HG03139 (cell line): ENCODE results near the gene ERC2.

ENCODE experiments used
- ATAC-seq: cut with Tn5 transposase; IDR thresholded peaks from one replicate; pipeline ENCODE4 v1.9.1; 2021; ENCODE audit not compliant: unreplicated experiment

The ERC2 gene

GRCh38 chr3:56428667-56429066 lies 39.6 kb downstream of the ERC2 start:
- ATAC-seq = no peak

GRCh38 chr3:56424885-56425284 lies 43.4 kb downstream of the ERC2 start:
- ATAC-seq = no peak

- ATAC-seq = no peak
Observed at GRCh38 chr3:56424336-56424735, 43.9 kb downstream of the ERC2 start.

GRCh38 chr3:56423661-56424099 lies 44.6 kb downstream of the ERC2 start:
- ATAC-seq = no peak

GRCh38 chr3:56422316-56422715 lies 46.0 kb downstream of the ERC2 start:
- ATAC-seq = no peak

GRCh38 chr3:56421205-56421604 lies 47.1 kb downstream of the ERC2 start:
- ATAC-seq = no peak

GRCh38 chr3:56415652-56416051 lies 52.6 kb downstream of the ERC2 start:
- no peak for ATAC-seq

GRCh38 chr3:56413911-56414310 lies 54.4 kb downstream of the ERC2 start:
- no peak for ATAC-seq

GRCh38 chr3:56411166-56411565 lies 57.1 kb downstream of the ERC2 start:
- no peak for ATAC-seq

GRCh38 chr3:56410576-56410975 lies 57.7 kb downstream of the ERC2 start:
- no peak for ATAC-seq

GRCh38 chr3:56409790-56410189 lies 58.5 kb downstream of the ERC2 start:
- ATAC-seq = no peak

GRCh38 chr3:56408761-56409196 lies 59.5 kb downstream of the ERC2 start:
- ATAC-seq = no peak

GRCh38 chr3:56406826-56407515 lies 61.3 kb downstream of the ERC2 start:
- ATAC-seq = no peak

GRCh38 chr3:56404884-56405283 lies 63.4 kb downstream of the ERC2 start:
- no peak for ATAC-seq

GRCh38 chr3:56398659-56399058 lies 69.6 kb downstream of the ERC2 start:
- no peak for ATAC-seq

- no peak for ATAC-seq
Observed at GRCh38 chr3:56397798-56398197, 70.5 kb downstream of the ERC2 start.

- ATAC-seq = no peak
Observed at GRCh38 chr3:56389183-56389830, 79.0 kb downstream of the ERC2 start.

- no peak for ATAC-seq
Observed at GRCh38 chr3:56383092-56383491, 85.2 kb downstream of the ERC2 start.

GRCh38 chr3:56379723-56380287 lies 88.5 kb downstream of the ERC2 start:
- ATAC-seq = no peak

GRCh38 chr3:56375654-56376053 lies 92.6 kb downstream of the ERC2 start:
- ATAC-seq = no peak

GRCh38 chr3:56373386-56373785 lies 94.9 kb downstream of the ERC2 start:
- no peak for ATAC-seq

- ATAC-seq = no peak
Observed at GRCh38 chr3:56370991-56371775, 97.1 kb downstream of the ERC2 start.
